Measurements from ENCODE around the gene HSPG2. TPM values are rescaled to one million over a fixed set of nuclear protein-coding genes. Genes with fewer than 3 reads are reported as not detected.

HSPG2 gene
- polyA plus RNA-seq, 5 donors = 109 to 232 (median 147) TPM

GRCh38 chr1:21899987-21900386, 37.1 kb downstream of the HSPG2 start:
- no peak for DNase-seq

- DNase-seq = no peak
Observed at GRCh38 chr1:21899267-21899810, 37.8 kb downstream of the HSPG2 start.

GRCh38 chr1:21898326-21899200, 38.5 kb downstream of the HSPG2 start:
- no peak for DNase-seq

GRCh38 chr1:21897844-21898243, 39.3 kb downstream of the HSPG2 start:
- DNase-seq = no peak

GRCh38 chr1:21896652-21897532, 40.2 kb downstream of the HSPG2 start:
- no peak for DNase-seq

GRCh38 chr1:21896026-21896425, 41.1 kb downstream of the HSPG2 start:
- DNase-seq = no peak

GRCh38 chr1:21894034-21894881, 42.9 kb downstream of the HSPG2 start:
- DNase-seq = no peak

- DNase-seq = no peak
Observed at GRCh38 chr1:21893046-21893805, 43.9 kb downstream of the HSPG2 start.

GRCh38 chr1:21891621-21892479, 45.3 kb downstream of the HSPG2 start:
- DNase-seq = no peak

GRCh38 chr1:21891081-21891480, 46.0 kb downstream of the HSPG2 start:
- DNase-seq = no peak

GRCh38 chr1:21888500-21888899, 48.6 kb downstream of the HSPG2 start:
- DNase-seq = no peak

- DNase-seq = no peak
Observed at GRCh38 chr1:21887796-21888195, 49.3 kb downstream of the HSPG2 start.

- DNase-seq = no peak
Observed at GRCh38 chr1:21887216-21887736, 49.8 kb downstream of the HSPG2 start.

GRCh38 chr1:21886486-21887215, 50.5 kb downstream of the HSPG2 start:
- no peak for DNase-seq

GRCh38 chr1:21885236-21886037, 51.7 kb downstream of the HSPG2 start:
- no peak for DNase-seq

- DNase-seq = no peak
Observed at GRCh38 chr1:21884456-21885235, 52.5 kb downstream of the HSPG2 start.
